K562 (cell line): ENCODE data around the gene ZNF554. TPM values are rescaled to one million over a fixed set of nuclear protein-coding genes. Genes with fewer than 3 reads are reported as not detected.
A peak's percentile ranks its signal among the peaks of the same experiment; 100 is the strongest.

Experiments used
- BACH1 ChIP-seq: fragments of 200-800 bp; sonication (Bioruptor generic); IDR thresholded peaks from 2 replicates; pipeline ENCODE4 v1.6.1; 2016; ENCODE audit warnings: missing genetic modification characterization, missing compliant biosample characterization
- BRD9 ChIP-seq: fragments of 450-650 bp; IDR thresholded peaks from 2 replicates; pipeline ENCODE4 v1.6.1; 2018; ENCODE audit warnings: low read depth; ENCODE audit not compliant: partially characterized antibody
- CBX1 ChIP-seq: sonication (generic); IDR thresholded peaks from 2 replicates; pipeline ENCODE4 v1.6.1; 2016; ENCODE audit warnings: antibody characterized with exemption, low read depth, mild to moderate bottlenecking
- POLR2H ChIP-seq: IDR thresholded peaks from 2 replicates; pipeline ENCODE4 v1.6.1; 2016; ENCODE audit warnings: missing genetic modification characterization, low read depth, mild to moderate bottlenecking, control low read depth, missing compliant biosample characterization, moderate library complexity
- PTBP1 ChIP-seq: fragments of 200-400 bp; formaldehyde crosslinking; IDR thresholded peaks from 2 replicates; pipeline ENCODE4 v1.6.1; 2017; ENCODE audit warnings: low read depth, low read length
- RAD51 ChIP-seq: fragments of 450-650 bp; IDR thresholded peaks from 2 replicates; pipeline ENCODE4 v1.7.1; 2016; ENCODE audit warnings: low read depth, mild to moderate bottlenecking, borderline replicate concordance
- YY1 ChIP-seq, 3 experiments: IDR thresholded peaks; 2 replicates each; pipeline ENCODE4 v1.6.1; 2011; ENCODE audit warnings: low read length in 2 of 3, mild to moderate bottlenecking in 2 of 3, moderate library complexity in 2 of 3, borderline replicate concordance in 1 of 3, control low read depth in 1 of 3, low read depth in 1 of 3; ENCODE audit not compliant: insufficient read depth in 3 of 3, insufficient replicate concordance in 2 of 3, control insufficient read depth in 1 of 3, insufficient read length in 1 of 3; ENCODE audit errors: extremely low read depth in 1 of 3
- ZEB2 ChIP-seq: fragments of 450-650 bp; IDR thresholded peaks from 2 replicates; pipeline ENCODE4 v1.6.1; 2016
- ZKSCAN3 ChIP-seq: fragments of 250-450 bp; sonication (Bioruptor Pico); IDR thresholded peaks from 2 replicates; pipeline ENCODE4 v1.4.0; 2020
- polyA plus RNA-seq, 8 experiments: library from polyadenylated mRNA; depleted of rRNA in 4 of 8; stranded (reverse) in 5 of 8; unstranded in 3 of 8; fragments of >200 nt; fragmentation: Nextera tagmentation in 2 of 8; fragmentation: Illumina TruSeq in 1 of 8; extraction: Ambion mirVana in 2 of 8; extraction: Trizol in 1 of 8; gene quantifications; 2 replicates each; pipeline versions ENCODE4 v1.2.1 to v1.2.3, GENCODE V29; 2011 to 2014; ENCODE audit warnings: inconsistent platforms in 1 of 8, missing spikeins in 1 of 8
- total RNA-seq, 7 experiments: library from RNA; depleted of rRNA in 6 of 7; stranded (reverse); fragments of >200 nt in 6 of 7; fragmentation: Illumina TruSeq in 2 of 7; extraction: Trizol in 2 of 7; gene quantifications; 2 replicates each; pipeline versions ENCODE4 v1.2.1 to v1.2.3, GENCODE V29; 2011 to 2021; ENCODE audit warnings: low replicate concordance in 1 of 7
- TF ChIP-seq, protein P1 (sequence below): fragments of 450-650 bp; IDR thresholded peaks from 2 replicates; pipeline ENCODE4 v1.6.1; 2016; ENCODE audit warnings: mild to moderate bottlenecking, moderate library complexity
- TF ChIP-seq, protein P2 (sequence below): fragments of 250-450 bp; sonication (Bioruptor Pico); IDR thresholded peaks from 2 replicates; pipeline ENCODE4 v1.8.0; 2022; ENCODE audit warnings: moderate library complexity, mild to moderate bottlenecking, inconsistent platforms
- TF ChIP-seq, protein P3 (sequence below): fragments of 450-650 bp; IDR thresholded peaks from 2 replicates; pipeline ENCODE4 v1.6.1; 2016; ENCODE audit warnings: antibody characterized with exemption

Gene ZNF554
- total and polyA plus RNA-seq, 9 of the 15 experiments (the other 6 are each of a cell fraction or from before 2014, with no cell fraction given) = 0.07 to 1.8 (median 1.1) TPM

DNA sequence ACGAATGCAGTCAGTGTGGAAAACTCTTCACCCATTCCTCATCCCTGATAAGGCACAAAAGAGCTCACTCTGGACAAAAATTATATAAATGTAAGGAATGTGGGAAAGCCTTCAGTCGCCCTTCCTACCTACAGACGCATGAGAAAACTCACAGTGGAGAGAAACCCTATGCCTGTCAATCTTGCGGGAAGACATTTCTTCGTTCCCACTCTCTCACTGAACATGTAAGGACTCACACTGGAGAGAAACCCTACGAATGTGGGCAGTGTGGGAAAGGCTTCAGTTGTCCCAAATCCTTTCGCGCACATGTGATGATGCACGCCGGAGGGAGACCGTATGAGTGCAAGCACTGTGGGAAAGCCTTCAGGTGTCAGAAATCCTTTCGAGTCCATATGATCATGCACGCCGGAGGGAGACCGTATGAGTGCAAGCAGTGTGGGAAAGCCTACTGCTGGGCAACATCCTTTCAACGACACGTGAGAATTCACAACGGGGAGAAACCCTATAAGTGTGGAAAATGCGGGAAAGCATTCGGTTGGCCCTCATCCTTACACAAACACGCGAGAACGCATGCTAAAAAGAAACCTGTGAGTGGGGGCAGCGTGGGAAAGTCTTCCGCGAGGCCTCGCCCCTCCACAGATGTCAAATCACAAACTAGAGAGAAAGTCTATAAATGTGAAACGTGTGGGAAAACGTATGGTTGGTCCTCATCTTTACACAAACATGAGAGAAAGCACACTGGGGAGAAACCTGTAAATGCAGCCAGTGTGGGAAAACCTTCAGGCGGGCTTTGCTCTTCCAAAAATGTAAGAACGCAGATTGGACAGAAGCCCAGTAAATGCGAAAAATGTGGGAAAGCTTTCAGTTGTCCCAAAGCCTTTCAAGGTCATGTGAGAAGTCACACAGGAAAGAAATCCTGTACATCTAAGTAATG, 58.0 kb downstream of the ZNF554 start (continued):
- TF ChIP-seq, protein P1, sequence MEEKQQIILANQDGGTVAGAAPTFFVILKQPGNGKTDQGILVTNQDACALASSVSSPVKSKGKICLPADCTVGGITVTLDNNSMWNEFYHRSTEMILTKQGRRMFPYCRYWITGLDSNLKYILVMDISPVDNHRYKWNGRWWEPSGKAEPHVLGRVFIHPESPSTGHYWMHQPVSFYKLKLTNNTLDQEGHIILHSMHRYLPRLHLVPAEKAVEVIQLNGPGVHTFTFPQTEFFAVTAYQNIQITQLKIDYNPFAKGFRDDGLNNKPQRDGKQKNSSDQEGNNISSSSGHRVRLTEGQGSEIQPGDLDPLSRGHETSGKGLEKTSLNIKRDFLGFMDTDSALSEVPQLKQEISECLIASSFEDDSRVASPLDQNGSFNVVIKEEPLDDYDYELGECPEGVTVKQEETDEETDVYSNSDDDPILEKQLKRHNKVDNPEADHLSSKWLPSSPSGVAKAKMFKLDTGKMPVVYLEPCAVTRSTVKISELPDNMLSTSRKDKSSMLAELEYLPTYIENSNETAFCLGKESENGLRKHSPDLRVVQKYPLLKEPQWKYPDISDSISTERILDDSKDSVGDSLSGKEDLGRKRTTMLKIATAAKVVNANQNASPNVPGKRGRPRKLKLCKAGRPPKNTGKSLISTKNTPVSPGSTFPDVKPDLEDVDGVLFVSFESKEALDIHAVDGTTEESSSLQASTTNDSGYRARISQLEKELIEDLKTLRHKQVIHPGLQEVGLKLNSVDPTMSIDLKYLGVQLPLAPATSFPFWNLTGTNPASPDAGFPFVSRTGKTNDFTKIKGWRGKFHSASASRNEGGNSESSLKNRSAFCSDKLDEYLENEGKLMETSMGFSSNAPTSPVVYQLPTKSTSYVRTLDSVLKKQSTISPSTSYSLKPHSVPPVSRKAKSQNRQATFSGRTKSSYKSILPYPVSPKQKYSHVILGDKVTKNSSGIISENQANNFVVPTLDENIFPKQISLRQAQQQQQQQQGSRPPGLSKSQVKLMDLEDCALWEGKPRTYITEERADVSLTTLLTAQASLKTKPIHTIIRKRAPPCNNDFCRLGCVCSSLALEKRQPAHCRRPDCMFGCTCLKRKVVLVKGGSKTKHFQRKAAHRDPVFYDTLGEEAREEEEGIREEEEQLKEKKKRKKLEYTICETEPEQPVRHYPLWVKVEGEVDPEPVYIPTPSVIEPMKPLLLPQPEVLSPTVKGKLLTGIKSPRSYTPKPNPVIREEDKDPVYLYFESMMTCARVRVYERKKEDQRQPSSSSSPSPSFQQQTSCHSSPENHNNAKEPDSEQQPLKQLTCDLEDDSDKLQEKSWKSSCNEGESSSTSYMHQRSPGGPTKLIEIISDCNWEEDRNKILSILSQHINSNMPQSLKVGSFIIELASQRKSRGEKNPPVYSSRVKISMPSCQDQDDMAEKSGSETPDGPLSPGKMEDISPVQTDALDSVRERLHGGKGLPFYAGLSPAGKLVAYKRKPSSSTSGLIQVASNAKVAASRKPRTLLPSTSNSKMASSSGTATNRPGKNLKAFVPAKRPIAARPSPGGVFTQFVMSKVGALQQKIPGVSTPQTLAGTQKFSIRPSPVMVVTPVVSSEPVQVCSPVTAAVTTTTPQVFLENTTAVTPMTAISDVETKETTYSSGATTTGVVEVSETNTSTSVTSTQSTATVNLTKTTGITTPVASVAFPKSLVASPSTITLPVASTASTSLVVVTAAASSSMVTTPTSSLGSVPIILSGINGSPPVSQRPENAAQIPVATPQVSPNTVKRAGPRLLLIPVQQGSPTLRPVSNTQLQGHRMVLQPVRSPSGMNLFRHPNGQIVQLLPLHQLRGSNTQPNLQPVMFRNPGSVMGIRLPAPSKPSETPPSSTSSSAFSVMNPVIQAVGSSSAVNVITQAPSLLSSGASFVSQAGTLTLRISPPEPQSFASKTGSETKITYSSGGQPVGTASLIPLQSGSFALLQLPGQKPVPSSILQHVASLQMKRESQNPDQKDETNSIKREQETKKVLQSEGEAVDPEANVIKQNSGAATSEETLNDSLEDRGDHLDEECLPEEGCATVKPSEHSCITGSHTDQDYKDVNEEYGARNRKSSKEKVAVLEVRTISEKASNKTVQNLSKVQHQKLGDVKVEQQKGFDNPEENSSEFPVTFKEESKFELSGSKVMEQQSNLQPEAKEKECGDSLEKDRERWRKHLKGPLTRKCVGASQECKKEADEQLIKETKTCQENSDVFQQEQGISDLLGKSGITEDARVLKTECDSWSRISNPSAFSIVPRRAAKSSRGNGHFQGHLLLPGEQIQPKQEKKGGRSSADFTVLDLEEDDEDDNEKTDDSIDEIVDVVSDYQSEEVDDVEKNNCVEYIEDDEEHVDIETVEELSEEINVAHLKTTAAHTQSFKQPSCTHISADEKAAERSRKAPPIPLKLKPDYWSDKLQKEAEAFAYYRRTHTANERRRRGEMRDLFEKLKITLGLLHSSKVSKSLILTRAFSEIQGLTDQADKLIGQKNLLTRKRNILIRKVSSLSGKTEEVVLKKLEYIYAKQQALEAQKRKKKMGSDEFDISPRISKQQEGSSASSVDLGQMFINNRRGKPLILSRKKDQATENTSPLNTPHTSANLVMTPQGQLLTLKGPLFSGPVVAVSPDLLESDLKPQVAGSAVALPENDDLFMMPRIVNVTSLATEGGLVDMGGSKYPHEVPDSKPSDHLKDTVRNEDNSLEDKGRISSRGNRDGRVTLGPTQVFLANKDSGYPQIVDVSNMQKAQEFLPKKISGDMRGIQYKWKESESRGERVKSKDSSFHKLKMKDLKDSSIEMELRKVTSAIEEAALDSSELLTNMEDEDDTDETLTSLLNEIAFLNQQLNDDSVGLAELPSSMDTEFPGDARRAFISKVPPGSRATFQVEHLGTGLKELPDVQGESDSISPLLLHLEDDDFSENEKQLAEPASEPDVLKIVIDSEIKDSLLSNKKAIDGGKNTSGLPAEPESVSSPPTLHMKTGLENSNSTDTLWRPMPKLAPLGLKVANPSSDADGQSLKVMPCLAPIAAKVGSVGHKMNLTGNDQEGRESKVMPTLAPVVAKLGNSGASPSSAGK = no peak
- TF ChIP-seq PTBP1 = 0 out of 2 replicates have a peak, but pooled peaks have one; percentile 40
- TF ChIP-seq BRD9 = no peak
- TF ChIP-seq YY1 (IDR thresholded peaks at IDR 0.05; ENCODE audit: borderline replicate concordance in 1 of 3, control insufficient read depth in 1 of 3, extremely low read depth in 1 of 3, insufficient read depth in 3 of 3, insufficient read length in 1 of 3, insufficient replicate concordance in 2 of 3, low read depth in 1 of 3, low read length in 2 of 3) = no peak
- TF ChIP-seq CBX1 = peak; percentile 58; the same call in 1 of the 2 replicates
- TF ChIP-seq BACH1 (tag) = no peak
- no peak for TF ChIP-seq POLR2H (tag)
- TF ChIP-seq, protein P2, sequence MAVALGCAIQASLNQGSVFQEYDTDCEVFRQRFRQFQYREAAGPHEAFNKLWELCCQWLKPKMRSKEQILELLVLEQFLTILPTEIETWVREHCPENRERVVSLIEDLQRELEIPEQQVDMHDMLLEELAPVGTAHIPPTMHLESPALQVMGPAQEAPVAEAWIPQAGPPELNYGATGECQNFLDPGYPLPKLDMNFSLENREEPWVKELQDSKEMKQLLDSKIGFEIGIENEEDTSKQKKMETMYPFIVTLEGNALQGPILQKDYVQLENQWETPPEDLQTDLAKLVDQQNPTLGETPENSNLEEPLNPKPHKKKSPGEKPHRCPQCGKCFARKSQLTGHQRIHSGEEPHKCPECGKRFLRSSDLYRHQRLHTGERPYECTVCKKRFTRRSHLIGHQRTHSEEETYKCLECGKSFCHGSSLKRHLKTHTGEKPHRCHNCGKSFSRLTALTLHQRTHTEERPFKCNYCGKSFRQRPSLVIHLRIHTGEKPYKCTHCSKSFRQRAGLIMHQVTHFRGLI (CRISPR knock-in tag) = no peak
- TF ChIP-seq ZKSCAN3 = no peak
- no peak for TF ChIP-seq RAD51
- TF ChIP-seq, protein P3, sequence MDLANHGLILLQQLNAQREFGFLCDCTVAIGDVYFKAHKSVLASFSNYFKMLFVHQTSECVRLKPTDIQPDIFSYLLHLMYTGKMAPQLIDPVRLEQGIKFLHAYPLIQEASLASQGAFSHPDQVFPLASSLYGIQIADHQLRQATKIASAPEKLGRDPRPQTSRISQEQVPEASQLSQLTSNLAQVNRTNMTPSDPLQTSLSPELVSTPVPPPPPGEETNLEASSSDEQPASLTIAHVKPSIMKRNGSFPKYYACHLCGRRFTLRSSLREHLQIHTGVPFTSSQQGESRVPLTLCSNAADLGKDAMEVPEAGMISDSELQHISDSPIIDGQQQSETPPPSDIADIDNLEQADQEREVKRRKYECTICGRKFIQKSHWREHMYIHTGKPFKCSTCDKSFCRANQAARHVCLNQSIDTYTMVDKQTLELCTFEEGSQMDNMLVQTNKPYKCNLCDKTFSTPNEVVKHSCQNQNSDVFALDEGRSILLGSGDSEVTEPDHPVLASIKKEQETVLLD = no peak
- TF ChIP-seq ZEB2 = peak; percentile 52; the same call in 1 of the 2 replicates
